ENCODE measurements around the gene ATG12. TPM values are rescaled to one million over a fixed set of nuclear protein-coding genes. Genes with fewer than 3 reads are reported as not detected.

ATG12 gene
- 58.5 and 70.3 TPM in 2 replicates for total RNA-seq

DNA sequence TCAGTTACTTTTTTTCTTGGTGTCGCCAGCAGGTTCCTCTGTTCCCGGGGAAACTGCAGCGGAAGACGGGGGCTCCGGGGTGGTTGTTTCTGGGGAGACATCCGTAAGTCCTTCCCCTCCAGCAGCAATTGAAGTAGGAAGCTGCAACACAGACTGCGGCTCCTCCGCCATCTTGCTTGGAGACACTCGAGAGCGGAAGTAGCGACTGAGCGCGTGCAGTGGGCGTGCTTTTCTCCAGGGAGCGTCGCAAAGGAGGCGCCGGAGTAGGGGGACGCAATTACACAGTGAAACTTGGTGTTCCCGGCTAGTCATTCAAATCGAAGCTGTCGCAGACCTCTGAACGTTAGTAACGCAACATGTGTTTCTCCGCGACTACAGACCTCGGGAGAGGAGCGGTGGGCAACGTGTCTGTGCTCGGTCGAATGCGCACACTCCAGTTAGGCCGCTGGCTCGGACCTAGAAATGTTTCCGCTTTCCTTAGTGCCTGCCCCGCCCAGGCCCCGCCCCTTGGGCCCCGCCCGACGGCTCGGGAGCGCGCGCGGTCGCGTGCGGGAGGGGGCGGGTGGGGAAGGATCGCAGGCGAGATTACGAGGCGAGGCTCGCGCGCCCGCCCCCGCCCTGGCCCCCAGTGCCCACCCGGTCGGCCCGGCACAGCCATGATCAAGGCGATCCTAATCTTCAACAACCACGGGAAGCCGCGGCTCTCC, at the start of gene ATG12, which contains the start of gene AP3S1:
TSS of gene ATG12 (minus strand) at position 184 of the 707 bp plus-strand sequence. CDS start at position 171, 13 bp downstream.
TSS of gene AP3S1 (plus strand) at position 554 of the 707 bp plus-strand sequence. CDS start at position 657, 103 bp downstream.

DNA sequence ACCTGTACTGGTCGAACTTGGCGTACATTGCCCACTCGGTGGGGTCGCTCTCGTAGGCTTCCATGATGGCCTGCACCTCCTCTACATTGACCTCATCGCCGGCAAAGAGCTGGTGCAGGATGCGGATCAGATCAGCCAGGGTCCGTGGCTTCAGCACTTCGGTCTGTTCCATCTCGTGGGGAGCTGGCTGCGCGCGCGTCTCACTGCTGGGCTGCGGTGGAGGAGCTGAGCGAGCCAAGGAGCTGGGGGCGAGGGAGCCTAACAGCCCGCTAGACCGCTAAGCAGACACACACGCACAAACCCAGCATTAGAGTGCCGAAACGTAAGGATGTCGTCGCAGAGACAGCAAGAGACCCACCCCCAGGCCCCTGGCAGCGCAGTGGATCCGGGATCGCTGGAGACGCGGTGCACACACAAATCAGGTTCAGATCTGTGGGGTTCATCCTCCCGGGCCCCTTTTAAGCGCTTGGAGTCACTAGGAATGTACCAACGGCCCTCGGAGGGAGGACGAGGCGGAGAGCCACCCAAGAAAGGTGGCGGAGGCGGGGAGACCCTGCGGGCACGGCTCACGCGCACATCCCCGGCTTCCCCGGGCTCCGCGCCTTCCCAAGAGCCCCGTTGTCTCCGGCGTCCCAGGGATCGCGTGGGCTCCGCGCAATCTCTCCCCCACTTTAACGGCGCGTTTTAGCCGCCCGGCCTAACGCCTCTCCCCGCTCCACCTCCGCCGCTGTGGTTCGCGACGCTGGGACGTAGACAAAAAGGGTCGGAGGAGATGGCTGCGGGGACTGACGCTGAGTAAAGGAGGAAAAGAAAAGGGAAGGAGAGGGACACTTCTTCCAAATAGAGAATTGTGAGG, 24.9 kb downstream of the ATG12 start, which contains the start of gene CDO1:
TSS of gene CDO1 (minus strand) at position 434 of the 856 bp plus-strand sequence. CDS start at position 172, 262 bp downstream.

Other genes starting within 250 kb of the ATG12 start
- gene TICAM2, start 239.1 kb downstream of the ATG12 start, total RNA-seq, result 0.65 and 1.4 TPM in 2 replicates
- gene TMED7, start 215.5 kb downstream of the ATG12 start, total RNA-seq, result 129 and 139 TPM in 2 replicates
- 0.65 and 9.9 TPM in 2 replicates for gene CDO1, start 24.9 kb downstream of the ATG12 start, total RNA-seq
- gene AP3S1, start 370 bp upstream of the ATG12 start, total RNA-seq, result 96.7 and 104 TPM in 2 replicates
- gene LVRN, start 120.9 kb upstream of the ATG12 start, total RNA-seq, result 0.10 and 0.33 TPM in 2 replicates
- gene ARL14EPL, start 190.9 kb upstream of the ATG12 start, total RNA-seq, result 0.33 and 0.67 TPM in 2 replicates
- 44.4 and 47.6 TPM in 2 replicates for gene COMMD10, start 243.5 kb upstream of the ATG12 start, total RNA-seq

Data from vein endothelial cell (primary cell).